A673 (cell line): ENCODE results near the gene RBMS2. TPM values are rescaled to one million over a fixed set of nuclear protein-coding genes. Genes with fewer than 3 reads are reported as not detected.

Experiments used
- BruUV-seq: library from RNA; stranded (reverse); fragments of 400-500 nt; replicated peaks from 2 replicates; lab custom pipeline; 2021; lab: Mats Ljungman, UMichigan
- CTCF ChIA-PET: fragments of 300-600 bp; sonication (Branson Sonifier 250); formaldehyde crosslinking; loops from one replicate; lab custom pipeline; 2022; ENCODE audit warnings: antibody characterized with exemption; lab: Charles Lee
- POLR2A ChIA-PET: fragments of 300-600 bp; sonication (Branson Sonifier 250); formaldehyde crosslinking; loops from one replicate; lab custom pipeline; 2022; ENCODE audit warnings: antibody characterized with exemption; ENCODE audit not compliant: low non-redundant PET; lab: Charles Lee
- DNase-seq: peaks from one replicate; pipeline ENCODE4 v3.0.0-alpha.2; 2015; ENCODE audit warnings: low spot score
- H3K27ac ChIP-seq: fragments of 200-600 bp; sonication (generic); 2 replicates; pipeline ENCODE4 v1.5.1; 2016; ENCODE audit warnings: mixed run types, low read depth, mild to moderate bottlenecking, mixed read lengths, antibody characterized with exemption, low read length; ENCODE audit not compliant: poor library complexity, severe bottlenecking
- H3K27me3 ChIP-seq: fragments of 200-600 bp; sonication (generic); replicated peaks from 2 replicates; pipeline ENCODE4 v1.6.1; 2017; ENCODE audit warnings: mixed run types, low read depth, mild to moderate bottlenecking, mixed read lengths, antibody characterized with exemption, low read length; ENCODE audit not compliant: insufficient read depth, poor library complexity
- H3K36me3 ChIP-seq: fragments of 200-600 bp; sonication (generic); 2 replicates; pipeline ENCODE4 v1.6.1; 2016; ENCODE audit warnings: mixed run types, mild to moderate bottlenecking, mixed read lengths, antibody characterized with exemption, low read length; ENCODE audit not compliant: insufficient read depth, poor library complexity, severe bottlenecking
- H3K4me1 ChIP-seq: fragments of 200-600 bp; sonication (generic); 2 replicates; pipeline ENCODE4 v1.6.1; 2017; ENCODE audit warnings: mixed run types, mild to moderate bottlenecking, mixed read lengths, antibody characterized with exemption, low read length; ENCODE audit not compliant: insufficient read depth, poor library complexity, severe bottlenecking
- H3K4me3 ChIP-seq: fragments of 200-600 bp; sonication (generic); 2 replicates; pipeline ENCODE4 v1.5.1; 2016; ENCODE audit warnings: low read depth, mixed run types, mild to moderate bottlenecking, mixed read lengths, low read length; ENCODE audit not compliant: poor library complexity, severe bottlenecking
- H3K9me3 ChIP-seq: fragments of 200-600 bp; sonication (generic); 2 replicates; pipeline ENCODE4 v1.6.1; 2016; ENCODE audit warnings: mixed run types, low read depth, mild to moderate bottlenecking, mixed read lengths, antibody characterized with exemption, low read length; ENCODE audit not compliant: poor library complexity, severe bottlenecking
- CTCF ChIP-seq: fragments of 300-800, 200-600 bp; sonication (generic); conservative IDR thresholded peaks from 2 replicates; pipeline ENCODE4 v1.5.1; 2017; ENCODE audit warnings: low read depth, mild to moderate bottlenecking, antibody characterized with exemption, low read length, moderate library complexity, mixed read lengths
- EZH2 ChIP-seq: fragments of 200-600 bp; sonication (generic); IDR thresholded peaks from 2 replicates; pipeline ENCODE4 v1.6.1; 2017; ENCODE audit warnings: borderline replicate concordance, low read depth, mild to moderate bottlenecking, mixed read lengths, antibody characterized with exemption, low read length; ENCODE audit not compliant: poor library complexity, severe bottlenecking
- intact Hi-C: fragments of 100-400 bp; cut with micrococcal nuclease; formaldehyde crosslinking; loops from one replicate; pipeline ENCODE4 v1.10.0; 2022; ENCODE audit not compliant: unreplicated experiment
- total RNA-seq: library from RNA; stranded (reverse); gene quantifications from 2 replicates; pipeline ENCODE4 v1.2.3, GENCODE V29; 2021

Gene RBMS2
- total RNA-seq, 1 experiment from 2014 or later, result 29.7 TPM

- CTCF ChIA-PET, result interaction anchor here (0.6 to 1.8 kb wide), 2 partner anchors 14 to 33 kb away, joined by 4 to 11 read pairs; no protein-coding TSS in a partner anchor
- no TSS peak for BruUV-seq
- intact Hi-C loops, result loop anchor here (5.0 to 10.0 kb wide), 3 partner anchors 123 to 520 kb away; partner anchors contain the start of genes RPL41, STAT6 and ZC3H10
- peak overlapping the region; percentile 77 for H3K4me3 ChIP-seq
- TF ChIP-seq EZH2 (no peak), CTCF (peak; percentile 62)
- peaks cover 30% of the 10 kb centered on the region for H3K36me3 ChIP-seq
- peaks cover 49% of the 10 kb centered on the region for H3K4me1 ChIP-seq
- POLR2A ChIA-PET, result interaction anchor here (0.5 kb wide), 1 partner anchor 20 kb away, joined by 9 read pairs; no protein-coding TSS in a partner anchor
- H3K27me3 ChIP-seq, result no peaks in the 10 kb centered on the region
- peak; percentile 88 for DNase-seq
- peak overlapping the region; percentile 78 for H3K27ac ChIP-seq
- H3K9me3 ChIP-seq, result no peaks in the 10 kb centered on the region
Measured at GRCh38 chr12:56634837-56635791, 113.5 kb downstream of the RBMS2 start.

DNA sequence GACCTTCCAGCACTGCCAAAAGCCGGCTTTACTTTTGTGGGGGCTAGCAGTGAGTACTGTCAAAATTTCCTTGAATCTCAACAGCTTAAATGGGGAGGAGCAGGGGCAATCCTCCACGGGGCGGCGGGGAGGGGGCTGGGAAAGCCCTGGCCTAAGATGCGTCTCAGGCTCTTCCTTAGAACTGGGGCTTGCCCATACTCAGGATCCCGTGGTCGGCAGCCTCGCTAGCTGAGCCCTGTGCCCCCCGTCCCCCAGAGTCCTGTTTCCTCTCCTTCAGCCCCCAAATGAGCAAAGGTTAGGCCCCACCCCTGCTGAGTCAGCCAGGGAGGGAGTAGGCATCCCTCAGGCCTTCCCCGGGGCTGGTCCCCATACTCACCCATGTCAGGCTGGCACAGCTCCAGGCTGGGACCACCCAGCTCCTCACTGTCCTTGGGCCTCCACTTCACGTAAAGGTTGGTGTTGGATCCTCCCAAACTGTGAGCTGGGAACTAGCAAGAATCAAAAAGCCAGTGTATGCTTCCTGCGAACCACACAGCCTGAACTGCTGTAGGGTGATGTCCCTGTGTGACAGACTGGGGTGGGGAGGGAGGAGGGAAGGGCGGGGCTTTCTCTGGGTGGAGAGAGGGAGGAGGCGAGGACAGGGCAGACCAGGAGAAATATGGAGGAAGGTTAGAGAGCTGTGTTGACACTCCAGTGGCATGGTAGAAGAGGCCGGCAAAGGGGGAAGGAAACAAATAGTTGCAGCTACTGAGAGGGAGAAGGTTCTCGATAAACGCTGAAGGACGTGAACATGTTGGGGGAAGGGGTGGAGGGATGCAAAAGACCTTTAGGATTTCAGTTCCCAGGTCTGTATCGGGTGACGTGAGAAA is 114.4 kb downstream of the RBMS2 start:
- DNase-seq, result peak; percentile 94
- TF ChIP-seq EZH2, result no peak
- TF ChIP-seq CTCF, result no peak
- intact Hi-C loops, result loop anchor here (5.0 to 10.0 kb wide), 3 partner anchors 124 to 521 kb away; partner anchors contain the start of genes RPL41, STAT6 and ZC3H10
- H3K27ac ChIP-seq, result peak overlapping the region; percentile 78
- H3K4me1 ChIP-seq, result peaks cover 41% of the 10 kb centered on the region
- POLR2A ChIA-PET, result interaction anchor here (0.9 to 1.0 kb wide), 2 partner anchors 52 to 115 kb away, joined by 3 to 4 read pairs; partner anchors contain the start of genes PTGES3 and RBMS2
- H3K27me3 ChIP-seq, result no peaks in the 10 kb centered on the region
- no TSS peak for BruUV-seq
- H3K9me3 ChIP-seq, result no peaks in the 10 kb centered on the region
- CTCF ChIA-PET, result interaction anchor here (0.6 to 1.8 kb wide), 23 partner anchors 8 to 476 kb away, joined by 3 to 20 read pairs (median 4); partner anchors contain the start of genes ATP5F1B, CNPY2, NACA and PTGES3
- H3K36me3 ChIP-seq, result peaks cover 39% of the 10 kb centered on the region
- peak overlapping the region; percentile 77 for H3K4me3 ChIP-seq
